Activated CD4-positive, alpha-beta memory T cell treated with anti-CD3 and anti-CD28 coated beads for 36 hours (primary cell): ENCODE data around the gene MLEC. TPM values are rescaled to one million over a fixed set of nuclear protein-coding genes. Genes with fewer than 3 reads are reported as not detected.
A peak's percentile ranks its signal among the peaks of the same experiment; 100 is the strongest.

Source experiments
- CTCF ChIA-PET: fragments of 350-600 bp; sonication (Branson Sonifier 250); formaldehyde crosslinking; loops from one replicate; lab custom pipeline; 2021; ENCODE audit warnings: antibody characterized with exemption, inconsistent platforms; lab: Charles Lee
- POLR2A ChIA-PET: fragments of 350-600 bp; sonication (Branson Sonifier 250); formaldehyde crosslinking; loops from one replicate; lab custom pipeline; 2021; ENCODE audit warnings: antibody characterized with exemption; lab: Charles Lee
- DNase-seq: peaks from one replicate; pipeline ENCODE4 v3.0.0-alpha.2; 2020
- H3K27ac Mint-ChIP-seq: one replicate; pipeline ENCODE4 v1.8.0; 2021; ENCODE audit warnings: mixed read lengths
- H3K27me3 Mint-ChIP-seq: one replicate; pipeline ENCODE4 v1.8.0; 2021; ENCODE audit warnings: mixed read lengths
- H3K36me3 Mint-ChIP-seq: one replicate; pipeline ENCODE4 v1.8.0; 2021; ENCODE audit warnings: mixed read lengths
- H3K4me1 Mint-ChIP-seq: one replicate; pipeline ENCODE4 v1.8.0; 2021; ENCODE audit warnings: low read depth, mixed read lengths
- H3K4me3 Mint-ChIP-seq: one replicate; pipeline ENCODE4 v1.8.0; 2021; ENCODE audit warnings: mild to moderate bottlenecking, mixed read lengths
- H3K9me3 Mint-ChIP-seq: one replicate; pipeline ENCODE4 v1.8.0; 2021; ENCODE audit warnings: mixed read lengths
- intact Hi-C: fragments of 100-400 bp; cut with micrococcal nuclease; formaldehyde crosslinking; loops from one replicate; pipeline ENCODE4 v1.15.1; 2023
- total RNA-seq, 2 experiments: library from RNA; stranded (reverse); gene quantifications; one replicate each; pipeline ENCODE4 v1.2.3, GENCODE V29; 2021

MLEC gene, protein sequence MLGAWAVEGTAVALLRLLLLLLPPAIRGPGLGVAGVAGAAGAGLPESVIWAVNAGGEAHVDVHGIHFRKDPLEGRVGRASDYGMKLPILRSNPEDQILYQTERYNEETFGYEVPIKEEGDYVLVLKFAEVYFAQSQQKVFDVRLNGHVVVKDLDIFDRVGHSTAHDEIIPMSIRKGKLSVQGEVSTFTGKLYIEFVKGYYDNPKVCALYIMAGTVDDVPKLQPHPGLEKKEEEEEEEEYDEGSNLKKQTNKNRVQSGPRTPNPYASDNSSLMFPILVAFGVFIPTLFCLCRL
- total RNA-seq: 10 to 100 TPM; 92.9 to 93.7 TPM

DNA sequence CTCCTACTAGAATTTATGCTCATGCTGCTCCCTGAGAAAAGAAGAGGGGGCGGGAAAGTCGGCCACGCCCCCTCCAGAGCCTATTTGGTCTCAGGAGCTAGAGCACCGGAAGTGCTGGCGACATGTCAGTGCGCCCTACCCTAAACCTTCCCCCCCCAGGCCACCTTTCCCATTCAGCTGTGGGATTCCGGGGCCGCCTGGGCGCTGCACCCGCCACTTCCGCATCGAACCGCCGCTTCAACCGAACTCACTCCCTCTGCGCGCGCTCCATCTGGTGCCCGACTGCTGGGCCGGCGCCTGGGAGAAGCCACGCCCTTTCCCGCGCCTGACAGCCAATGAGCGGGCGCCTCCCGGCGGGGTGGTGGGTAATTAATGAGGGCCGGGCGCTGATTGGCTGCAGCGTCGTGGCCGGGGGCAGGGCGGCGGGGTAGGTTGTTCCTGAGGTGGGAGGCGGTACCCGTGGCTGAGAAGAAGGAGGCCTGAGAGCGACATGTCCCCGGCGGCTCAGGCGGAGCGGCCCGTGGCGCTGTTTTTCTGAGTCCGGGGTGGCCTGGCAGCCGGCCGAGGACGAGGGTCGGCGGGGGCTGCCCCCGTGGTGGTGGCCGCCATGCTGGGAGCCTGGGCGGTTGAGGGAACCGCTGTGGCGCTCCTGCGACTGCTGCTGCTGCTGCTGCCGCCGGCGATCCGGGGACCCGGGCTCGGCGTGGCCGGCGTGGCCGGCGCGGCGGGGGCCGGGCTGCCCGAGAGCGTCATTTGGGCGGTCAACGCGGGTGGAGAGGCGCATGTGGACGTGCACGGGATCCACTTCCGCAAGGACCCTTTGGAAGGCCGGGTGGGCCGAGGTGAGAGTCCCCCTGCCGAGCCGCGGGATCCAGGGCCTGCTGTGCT is at the start of gene MLEC:
Gene MLEC, plus strand, starts transcription at position 460 of the 888 bp plus-strand sequence. Its CDS starts 148 bp downstream, at position 608.
- H3K27ac Mint-ChIP-seq: peak within 1 kb of the TSS; percentile 91
- peak within 1 kb of the TSS; percentile 90 for H3K4me3 Mint-ChIP-seq
- H3K36me3 Mint-ChIP-seq: peaks cover 3% of the 10 kb centered on the region
- ChIA-PET CTCF (interaction anchor here (0.6 to 7.1 kb wide), 5 partner anchors 20 to 385 kb away, joined by 3 to 44 read pairs (median 10); partner anchors contain the start of genes POP5 and SIRT4), POLR2A (interaction anchor here (0.9 to 2.4 kb wide), 3 partner anchors 23 to 105 kb away, joined by 3 to 15 read pairs (median 4); partner anchors contain the start of genes CABP1, POP5 and UNC119B)
- peaks cover 50% of the 10 kb centered on the region for H3K4me1 Mint-ChIP-seq
- no peaks in the 10 kb centered on the region for H3K27me3 Mint-ChIP-seq
- DNase-seq: peak; percentile 99
- intact Hi-C loops: loop anchor here (1.0 to 10.0 kb wide), 14 partner anchors 24 to 714 kb away; partner anchors contain the start of genes ACADS, COX6A1, P2RX4 and POP5
- H3K9me3 Mint-ChIP-seq: no peaks in the 10 kb centered on the region

DNA sequence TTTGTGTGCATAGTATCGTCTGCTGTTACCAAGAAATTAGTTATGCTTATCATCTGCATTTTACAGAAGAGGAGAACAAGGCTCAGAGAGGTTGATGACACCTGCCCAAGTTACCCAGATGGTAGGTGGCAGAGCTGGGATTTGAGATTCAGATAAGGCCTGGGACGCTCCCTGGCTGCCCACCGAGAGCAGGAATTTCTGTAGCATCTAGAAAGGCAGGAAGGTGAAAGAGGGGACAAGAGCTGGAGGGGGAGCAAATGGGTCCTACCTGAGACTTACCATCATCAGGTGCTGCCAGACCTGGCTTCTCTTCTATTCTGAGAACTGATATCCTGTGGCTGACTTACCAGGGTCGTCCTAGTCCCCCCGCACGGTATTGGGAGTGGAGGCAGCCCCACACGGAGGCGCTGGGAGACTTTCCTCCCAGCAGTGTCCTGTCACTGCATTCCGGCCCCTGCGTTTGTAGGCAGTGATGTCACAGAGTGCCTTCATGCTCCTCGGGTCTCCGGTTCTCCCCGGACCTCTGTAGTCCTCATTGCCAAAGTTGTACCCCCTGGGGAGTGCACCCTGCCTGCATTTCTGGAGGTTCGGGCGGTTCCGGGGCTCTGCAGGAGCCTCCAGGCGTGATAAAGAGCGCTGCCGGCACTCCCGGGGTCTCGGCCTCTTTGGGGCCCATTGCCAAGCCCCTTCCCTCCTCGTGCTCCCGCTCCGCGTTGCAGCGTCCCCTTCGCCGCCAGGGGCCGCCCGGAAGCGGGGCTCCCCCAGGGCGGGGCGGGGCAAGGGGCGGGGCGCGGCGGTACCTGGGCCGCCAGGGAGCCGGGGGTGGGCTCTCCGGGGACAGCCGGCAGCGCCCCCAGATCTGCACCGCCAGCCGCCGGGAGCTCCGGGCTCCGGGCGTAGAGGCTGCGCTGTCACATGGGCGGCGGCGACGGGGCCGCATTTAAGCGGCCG is 46.9 kb upstream of the MLEC start, which contains the start of gene CABP1:
Gene CABP1, plus strand, starts transcription at position 856 of the 951 bp plus-strand sequence. Its CDS starts 60 bp downstream, at position 916.
- Mint-ChIP-seq H3K4me1 (peaks cover 6% of the 10 kb centered on the region), H3K4me3 (peak within 1 kb of the TSS; percentile 57), H3K36me3 (no peaks in the 10 kb centered on the region), H3K27ac (no peak within 1 kb of the TSS), H3K27me3 (peaks cover 40% of the 10 kb centered on the region), H3K9me3 (no peaks in the 10 kb centered on the region)
- ChIA-PET POLR2A (interaction anchor here (0.7 to 0.8 kb wide), 2 partner anchors 47 to 71 kb away, joined by 3 read pairs; partner anchors contain the start of genes MLEC and UNC119B), CTCF (interaction anchor here (0.6 to 1.6 kb wide), 6 partner anchors 9 to 353 kb away, joined by 3 to 11 read pairs (median 4); partner anchors contain the start of gene POP5)
- peak; percentile 60 for DNase-seq
- intact Hi-C loops: no loop called here

DNA sequence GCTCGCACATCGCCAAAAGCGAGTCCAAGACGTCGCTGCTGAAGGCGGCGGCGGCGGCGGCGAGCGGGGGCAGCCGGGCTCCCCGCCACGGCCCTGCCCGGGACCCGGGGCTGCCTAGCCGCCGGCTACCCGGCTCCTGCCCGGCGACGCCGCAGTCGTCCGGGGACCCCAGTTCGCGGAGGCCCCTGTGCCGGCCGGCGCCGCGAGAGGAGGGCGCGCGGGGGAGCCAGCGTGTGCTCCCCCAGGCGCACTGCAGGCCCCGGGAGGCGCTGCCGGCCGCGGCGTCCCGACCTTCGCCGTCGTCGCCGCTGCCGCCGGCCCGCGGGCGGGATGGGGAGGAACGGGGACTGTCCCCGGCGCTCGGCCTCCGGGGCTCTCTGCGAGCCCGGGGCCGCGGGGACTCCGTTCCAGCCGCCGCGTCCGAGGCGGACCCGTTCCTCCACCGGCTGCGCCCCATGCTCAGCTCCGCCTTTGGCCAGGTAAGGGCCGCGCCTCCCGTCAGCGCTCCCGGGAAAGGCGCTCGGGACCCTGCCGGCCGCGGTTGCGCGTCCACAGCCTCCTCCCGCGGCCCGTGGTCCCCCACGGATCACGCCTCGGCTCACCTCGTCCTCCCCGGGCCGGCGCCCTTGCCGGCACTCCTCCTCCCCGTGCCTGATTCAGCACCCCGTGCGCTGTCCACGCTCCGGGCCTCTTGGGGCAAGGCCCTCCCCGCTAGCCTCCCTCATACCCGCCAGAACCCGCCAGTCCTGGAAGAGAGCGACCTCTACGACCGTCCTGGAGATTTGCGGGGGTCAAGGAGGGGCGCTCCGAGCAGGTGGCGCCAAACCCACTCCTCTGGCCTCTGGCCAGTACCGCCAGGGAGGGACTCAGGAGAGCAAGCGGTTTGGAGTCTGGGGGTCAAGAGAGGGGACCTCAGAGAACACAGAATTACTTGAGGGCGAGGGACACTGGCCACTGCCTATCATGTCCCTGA is 45.8 kb upstream of the MLEC start:
- peaks cover 6% of the 10 kb centered on the region for H3K4me1 Mint-ChIP-seq
- POLR2A ChIA-PET: interaction anchor here (0.7 to 0.8 kb wide), 2 partner anchors 45 to 69 kb away, joined by 3 read pairs; partner anchors contain the start of genes MLEC and UNC119B
- DNase-seq: peak; percentile 71
- no peaks in the 10 kb centered on the region for H3K36me3 Mint-ChIP-seq
- H3K27me3 Mint-ChIP-seq: peaks cover 49% of the 10 kb centered on the region
- no peaks in the 10 kb centered on the region for H3K9me3 Mint-ChIP-seq
- CTCF ChIA-PET: interaction anchor here (0.8 to 1.6 kb wide), 4 partner anchors 8 to 352 kb away, joined by 3 to 11 read pairs (median 4); partner anchors contain the start of gene POP5
- no peak overlapping the region for H3K27ac Mint-ChIP-seq
- peak overlapping the region; percentile 50 for H3K4me3 Mint-ChIP-seq
- intact Hi-C loops: no loop called here

DNA sequence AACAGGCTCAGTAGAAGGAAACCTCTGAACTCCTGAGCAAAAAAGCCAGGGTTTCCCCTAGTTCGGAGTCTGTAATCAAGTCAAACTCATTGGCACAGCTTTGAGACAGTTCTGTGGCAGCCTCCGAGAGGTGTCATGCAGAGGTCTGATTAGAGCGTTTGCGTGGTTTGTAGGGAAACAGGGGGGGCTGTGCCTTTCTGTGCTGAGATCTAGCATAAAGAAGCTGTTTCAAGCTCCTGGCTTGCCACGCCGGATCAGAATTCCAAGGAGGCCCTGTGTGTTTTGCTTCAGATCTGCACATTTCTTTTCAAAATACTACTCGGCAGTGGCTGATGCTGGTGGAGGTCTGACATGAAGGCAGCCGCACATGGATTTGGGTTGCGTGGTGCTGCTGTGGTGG is 44.8 kb upstream of the MLEC start:
- no peak for DNase-seq
- H3K4me1 Mint-ChIP-seq: peaks cover 10% of the 10 kb centered on the region
- H3K27me3 Mint-ChIP-seq: peaks cover 51% of the 10 kb centered on the region
- intact Hi-C loops: no loop called here
- no peaks in the 10 kb centered on the region for H3K9me3 Mint-ChIP-seq
- no peak overlapping the region for H3K27ac Mint-ChIP-seq
- CTCF ChIA-PET: interaction anchor here (0.9 to 1.5 kb wide), 2 partner anchors 8 to 83 kb away, joined by 3 read pairs; partner anchors contain the start of gene ACADS
- no peaks in the 10 kb centered on the region for H3K36me3 Mint-ChIP-seq
- POLR2A ChIA-PET: no interaction called here
- H3K4me3 Mint-ChIP-seq: no peak overlapping the region

DNA sequence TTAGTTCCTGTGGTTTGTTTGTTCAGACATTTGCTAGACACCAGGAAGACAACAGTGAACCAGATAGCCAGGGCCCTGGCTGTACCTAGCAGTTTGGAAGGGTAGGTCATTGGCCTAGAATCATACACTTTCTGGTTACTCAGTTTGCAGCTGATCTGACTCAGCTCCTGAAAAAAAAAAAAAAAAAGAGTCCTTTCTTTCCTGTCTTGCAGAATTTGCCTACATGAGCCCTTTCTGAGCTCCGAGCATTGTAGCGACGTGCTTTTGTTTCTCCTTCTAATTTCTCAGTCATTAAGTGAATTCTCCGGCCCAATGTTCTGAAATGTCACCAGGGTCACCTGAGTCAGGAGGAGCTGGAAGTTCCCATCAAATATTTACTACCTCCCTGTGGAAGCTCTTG is 44.1 kb upstream of the MLEC start:
- Mint-ChIP-seq H3K36me3 (no peaks in the 10 kb centered on the region), H3K27ac (no peak overlapping the region), H3K9me3 (no peaks in the 10 kb centered on the region), H3K4me1 (peaks cover 10% of the 10 kb centered on the region), H3K27me3 (peaks cover 52% of the 10 kb centered on the region), H3K4me3 (no peak overlapping the region)
- intact Hi-C loops: no loop called here
- no peak for DNase-seq
- ChIA-PET POLR2A (no interaction called here), CTCF (interaction anchor here (0.9 to 1.5 kb wide), 2 partner anchors 8 to 83 kb away, joined by 3 read pairs; partner anchors contain the start of gene ACADS)

DNA sequence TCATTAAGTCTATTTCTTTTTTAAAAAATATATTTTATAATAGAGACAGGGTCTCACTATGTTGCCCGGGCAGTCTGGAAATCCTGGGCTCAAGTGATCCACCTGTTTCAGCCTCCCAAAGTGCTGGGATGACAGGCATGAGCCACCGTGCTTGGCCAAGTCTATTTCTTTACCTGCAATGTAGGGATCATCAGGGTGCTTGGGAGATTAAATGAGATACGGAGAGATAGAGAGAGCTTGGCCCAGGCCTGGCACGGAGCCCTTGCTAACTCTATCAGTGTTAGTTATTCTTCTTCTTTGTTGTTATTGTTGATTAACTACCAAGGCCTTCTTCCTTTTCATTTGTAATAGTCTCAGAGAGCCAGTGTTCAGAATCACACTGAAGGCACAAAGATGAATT is 43.4 kb upstream of the MLEC start:
- H3K4me1 Mint-ChIP-seq: peaks cover 10% of the 10 kb centered on the region
- no peaks in the 10 kb centered on the region for H3K36me3 Mint-ChIP-seq
- ChIA-PET POLR2A (no interaction called here), CTCF (interaction anchor here (1.5 to 6.9 kb wide), 2 partner anchors 16 to 328 kb away, joined by 3 to 67 read pairs; no protein-coding TSS in a partner anchor)
- no peak overlapping the region for H3K4me3 Mint-ChIP-seq
- H3K27ac Mint-ChIP-seq: no peak overlapping the region
- intact Hi-C loops: no loop called here
- no peaks in the 10 kb centered on the region for H3K9me3 Mint-ChIP-seq
- peaks cover 55% of the 10 kb centered on the region for H3K27me3 Mint-ChIP-seq
- DNase-seq: no peak

DNA sequence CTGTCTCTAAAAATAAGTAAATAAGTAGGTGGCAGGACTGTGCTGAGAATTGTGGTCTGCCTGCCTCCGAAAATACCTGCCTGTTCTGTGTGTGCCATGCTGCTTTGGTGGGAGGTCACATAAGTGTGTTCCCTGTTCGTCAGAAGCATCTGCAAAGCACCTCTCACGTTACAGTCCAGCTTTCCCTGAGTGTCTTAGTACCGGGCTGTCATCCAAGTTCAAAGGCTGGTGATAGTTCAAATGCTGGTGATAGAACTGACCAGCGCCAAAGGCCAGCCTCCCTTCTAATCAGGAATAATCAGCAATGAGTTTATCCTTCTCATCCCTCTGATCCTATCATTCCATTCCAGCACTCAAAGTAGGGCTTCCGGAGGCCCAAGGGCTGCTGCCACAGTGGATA is 40.9 kb upstream of the MLEC start:
- Mint-ChIP-seq H3K27ac (no peak overlapping the region), H3K4me1 (peaks cover 21% of the 10 kb centered on the region), H3K36me3 (no peaks in the 10 kb centered on the region), H3K4me3 (no peak overlapping the region), H3K27me3 (peaks cover 62% of the 10 kb centered on the region), H3K9me3 (no peaks in the 10 kb centered on the region)
- no peak for DNase-seq
- intact Hi-C loops: no loop called here
- ChIA-PET POLR2A (no interaction called here), CTCF (interaction anchor here (0.6 to 6.9 kb wide), 20 partner anchors 11 to 464 kb away, joined by 3 to 161 read pairs (median 6); partner anchors contain the start of genes MLEC, POP5 and UNC119B)

DNA sequence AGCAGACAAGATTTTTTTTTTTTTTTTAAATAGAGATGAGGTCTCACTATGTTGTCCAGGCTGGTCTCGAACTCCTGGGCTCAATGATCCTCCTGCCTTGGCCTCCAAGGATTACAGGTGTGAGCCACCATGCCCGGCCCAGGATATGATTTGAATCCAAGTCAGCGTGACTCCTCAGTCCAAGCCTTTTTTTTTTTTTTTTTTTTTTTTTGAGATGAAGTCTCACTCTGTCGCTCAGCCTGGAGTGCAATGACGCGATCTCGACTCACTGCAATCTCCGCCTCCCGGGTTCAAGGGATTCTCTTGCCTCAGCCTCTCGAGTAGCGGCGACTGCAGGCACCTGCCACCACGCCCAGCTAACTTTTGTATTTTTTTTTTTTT is 39.6 kb upstream of the MLEC start:
- Mint-ChIP-seq H3K36me3 (no peaks in the 10 kb centered on the region), H3K4me1 (peaks cover 15% of the 10 kb centered on the region), H3K9me3 (no peaks in the 10 kb centered on the region), H3K27ac (no peak overlapping the region), H3K4me3 (no peak overlapping the region), H3K27me3 (peaks cover 52% of the 10 kb centered on the region)
- no peak for DNase-seq
- ChIA-PET POLR2A (no interaction called here), CTCF (interaction anchor here (0.7 to 6.9 kb wide), 30 partner anchors 10 to 592 kb away, joined by 3 to 161 read pairs (median 6); partner anchors contain the start of genes ACADS, MLEC, POP5 and UNC119B)
- intact Hi-C loops: loop anchor here (1.0 kb wide), 2 partner anchors 39 to 67 kb away; no protein-coding TSS in a partner anchor

DNA sequence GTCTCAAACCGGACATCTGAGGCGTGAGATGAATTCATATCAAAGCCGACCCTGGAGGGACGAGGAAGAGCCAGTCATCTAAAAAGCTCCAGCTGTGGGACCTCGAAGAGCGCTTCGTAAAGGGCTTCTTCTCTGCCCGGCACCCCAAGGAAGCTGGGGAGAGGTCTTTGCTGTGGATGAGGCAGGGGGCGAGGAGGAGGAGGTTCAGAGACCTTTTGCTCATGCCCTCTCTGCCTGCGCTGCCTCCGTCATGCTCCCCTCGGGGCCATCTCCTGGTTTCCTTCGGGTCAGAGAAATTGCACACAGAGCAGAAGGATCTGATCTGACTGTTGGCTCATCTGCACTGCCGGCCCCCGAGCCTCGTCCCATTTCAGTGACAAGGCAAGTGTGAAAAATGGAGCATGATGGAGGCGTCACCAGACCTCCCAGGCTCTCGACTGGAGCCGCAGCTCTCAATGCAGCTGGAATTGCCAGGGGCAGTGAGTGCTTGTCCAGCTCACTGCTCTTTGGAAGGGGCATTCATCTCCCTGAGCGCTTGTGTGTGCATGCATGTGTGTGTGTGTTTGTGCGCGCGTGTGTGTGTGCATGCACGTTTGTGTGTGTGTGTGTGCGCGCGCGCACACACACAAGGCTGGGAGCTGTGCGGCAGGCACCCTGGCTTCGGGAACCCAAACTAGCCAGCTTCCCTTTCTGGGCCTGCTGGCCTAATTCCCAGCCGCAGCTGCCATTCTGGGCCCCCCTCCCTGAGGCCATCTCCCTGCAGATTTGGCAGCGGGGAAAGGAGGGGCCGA is 37.3 kb upstream of the MLEC start:
- CTCF ChIA-PET: interaction anchor here (0.6 to 6.9 kb wide), 55 partner anchors 8 to 593 kb away, joined by 3 to 161 read pairs (median 4); partner anchors contain the start of genes ACADS, CABP1, MLEC and POP5
- H3K9me3 Mint-ChIP-seq: no peaks in the 10 kb centered on the region
- intact Hi-C loops: loop anchor here (1.0 to 2.0 kb wide), 2 partner anchors 66 to 321 kb away; no protein-coding TSS in a partner anchor
- DNase-seq: no peak
- peaks cover 44% of the 10 kb centered on the region for H3K27me3 Mint-ChIP-seq
- no peaks in the 10 kb centered on the region for H3K36me3 Mint-ChIP-seq
- H3K27ac Mint-ChIP-seq: no peak overlapping the region
- H3K4me1 Mint-ChIP-seq: peaks cover 15% of the 10 kb centered on the region
- POLR2A ChIA-PET: interaction anchor here (1.7 kb wide), 1 partner anchor 67 kb away, joined by 8 read pairs; the partner anchor contains the start of gene POP5
- H3K4me3 Mint-ChIP-seq: peak overlapping the region; percentile 45
